ENCODE results near the gene CKAP2L.

Gene CKAP2L

DNA sequence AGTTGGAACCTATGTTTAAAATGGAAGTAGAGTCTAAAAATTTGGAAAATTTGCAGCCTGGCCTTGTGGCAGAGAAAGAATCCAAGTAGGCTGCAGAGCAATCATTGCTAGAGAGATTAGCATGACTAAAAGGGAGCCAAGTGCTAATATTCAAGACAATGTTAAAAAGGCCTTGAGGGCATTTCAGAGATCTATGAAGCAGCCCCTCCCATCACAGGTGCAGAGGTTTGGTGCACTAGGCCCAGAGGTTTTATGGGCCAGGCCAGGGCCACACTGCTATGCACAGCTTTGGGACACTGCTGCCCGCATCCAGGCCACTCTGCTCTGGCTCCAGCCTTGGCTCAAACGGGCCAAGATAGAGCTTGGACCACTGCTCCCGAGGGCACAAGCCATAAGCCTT lies 26.6 kb upstream of the CKAP2L start:
- no peak for FAIRE-seq

DNA sequence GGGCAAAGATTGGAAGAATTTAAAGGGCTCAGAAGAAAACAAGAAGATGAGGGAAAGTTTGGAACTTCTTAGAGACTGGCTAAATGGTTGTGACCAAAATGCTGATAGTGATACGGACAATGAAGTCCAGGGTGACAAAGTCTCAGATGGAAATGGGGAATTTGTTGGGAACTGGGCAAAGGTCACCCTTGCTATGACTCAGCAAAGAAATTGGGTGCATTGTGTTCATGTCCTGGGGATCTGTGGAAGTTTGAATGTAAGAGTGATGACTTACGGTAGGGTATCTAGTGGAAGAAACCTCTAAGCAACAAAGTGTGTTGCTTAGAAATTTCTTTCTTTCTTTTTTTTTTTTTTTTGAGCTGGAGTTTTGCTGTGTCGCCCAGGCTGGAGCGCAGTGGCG lies 25.9 kb upstream of the CKAP2L start:
- FAIRE-seq = no peak

DNA sequence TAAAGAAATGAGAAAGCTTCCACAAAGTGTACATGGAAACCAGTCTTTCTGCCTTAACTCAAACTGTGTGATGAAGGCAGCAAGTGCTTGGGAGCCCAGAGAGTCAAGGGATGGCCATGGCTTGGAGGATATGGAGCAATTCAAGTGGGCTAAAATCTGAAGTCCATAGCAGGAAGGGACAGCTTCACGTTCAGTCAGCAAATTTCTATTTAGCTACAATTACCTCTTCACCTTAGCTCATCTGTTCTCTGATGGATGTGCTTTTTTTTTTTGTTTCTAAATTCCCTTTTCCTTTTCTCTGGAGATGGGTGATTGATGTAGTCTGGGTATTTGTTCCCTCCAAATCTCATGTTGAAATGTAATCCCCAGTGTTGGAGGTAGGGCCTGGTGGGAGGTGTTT lies 24.8 kb upstream of the CKAP2L start:
- FAIRE-seq = no peak

DNA sequence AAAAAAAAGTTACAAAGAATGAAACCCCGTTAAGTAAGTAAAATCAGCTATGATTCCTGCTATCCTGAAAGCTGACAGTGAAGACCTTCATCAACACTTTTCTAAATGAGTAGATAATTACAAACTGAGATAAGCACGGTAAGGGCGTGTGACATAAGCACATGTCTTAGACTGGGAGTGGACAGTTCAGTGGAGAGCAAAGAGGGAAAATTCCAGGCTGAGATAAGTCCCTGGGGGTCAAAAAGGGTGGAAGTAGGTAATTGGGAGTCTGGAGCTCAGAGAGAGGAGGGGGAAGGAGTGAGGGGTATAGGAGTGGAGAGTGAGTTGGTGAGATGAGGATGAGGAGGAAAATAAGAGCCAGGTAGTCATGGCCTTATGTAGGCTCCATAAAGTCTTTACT lies 24.2 kb upstream of the CKAP2L start:
- no peak for FAIRE-seq

DNA sequence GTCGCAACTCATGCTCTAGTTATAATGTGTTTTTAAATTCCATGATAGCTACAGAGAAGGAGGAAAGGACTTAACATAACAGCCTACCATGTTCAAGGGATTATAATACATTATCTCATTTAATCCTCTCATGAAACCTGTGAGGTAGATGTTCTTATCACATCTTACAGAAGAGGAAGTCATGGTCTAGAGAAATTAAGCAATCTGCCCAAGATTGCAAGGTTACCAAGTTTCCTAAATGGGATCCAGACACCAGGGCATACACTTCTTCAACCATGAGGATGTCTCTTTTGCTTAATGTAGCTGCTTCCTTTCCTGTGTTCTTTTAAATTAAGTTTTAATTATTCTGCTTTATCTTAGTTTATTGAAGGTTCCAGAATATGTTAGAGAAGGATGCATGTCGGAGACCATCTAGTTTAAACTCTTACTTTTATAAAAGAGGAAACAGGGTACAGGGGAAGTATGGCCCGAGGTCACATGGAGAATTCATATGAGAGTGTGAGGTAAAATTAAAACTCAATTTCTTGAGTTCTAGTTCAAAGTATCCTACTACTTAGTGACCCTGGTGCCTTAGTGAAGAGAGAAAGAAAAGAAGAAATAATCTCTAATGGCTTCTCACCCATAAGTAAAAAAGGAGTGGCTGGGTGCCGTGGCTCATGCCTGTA lies 23.5 kb upstream of the CKAP2L start:
- FAIRE-seq = no peak

DNA sequence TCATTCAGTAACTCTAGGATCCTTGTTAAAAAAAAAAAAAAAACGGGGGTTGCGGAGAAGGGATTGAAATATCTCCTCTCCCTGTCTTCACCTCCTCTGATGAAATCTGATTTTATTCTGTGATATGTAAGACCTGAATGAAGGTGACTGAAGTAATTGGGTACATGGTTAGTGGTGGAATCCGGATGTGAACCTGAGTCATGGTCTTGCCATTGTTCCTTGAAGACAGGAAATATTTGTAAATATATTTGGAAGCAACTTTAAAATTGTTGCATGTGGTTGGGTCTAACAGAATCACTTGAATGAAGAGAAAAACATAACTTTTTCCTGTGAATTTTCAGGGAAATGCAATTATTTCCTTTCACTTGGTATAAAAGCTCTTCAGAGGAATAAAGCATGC lies 22.9 kb upstream of the CKAP2L start:
- FAIRE-seq = no peak

DNA sequence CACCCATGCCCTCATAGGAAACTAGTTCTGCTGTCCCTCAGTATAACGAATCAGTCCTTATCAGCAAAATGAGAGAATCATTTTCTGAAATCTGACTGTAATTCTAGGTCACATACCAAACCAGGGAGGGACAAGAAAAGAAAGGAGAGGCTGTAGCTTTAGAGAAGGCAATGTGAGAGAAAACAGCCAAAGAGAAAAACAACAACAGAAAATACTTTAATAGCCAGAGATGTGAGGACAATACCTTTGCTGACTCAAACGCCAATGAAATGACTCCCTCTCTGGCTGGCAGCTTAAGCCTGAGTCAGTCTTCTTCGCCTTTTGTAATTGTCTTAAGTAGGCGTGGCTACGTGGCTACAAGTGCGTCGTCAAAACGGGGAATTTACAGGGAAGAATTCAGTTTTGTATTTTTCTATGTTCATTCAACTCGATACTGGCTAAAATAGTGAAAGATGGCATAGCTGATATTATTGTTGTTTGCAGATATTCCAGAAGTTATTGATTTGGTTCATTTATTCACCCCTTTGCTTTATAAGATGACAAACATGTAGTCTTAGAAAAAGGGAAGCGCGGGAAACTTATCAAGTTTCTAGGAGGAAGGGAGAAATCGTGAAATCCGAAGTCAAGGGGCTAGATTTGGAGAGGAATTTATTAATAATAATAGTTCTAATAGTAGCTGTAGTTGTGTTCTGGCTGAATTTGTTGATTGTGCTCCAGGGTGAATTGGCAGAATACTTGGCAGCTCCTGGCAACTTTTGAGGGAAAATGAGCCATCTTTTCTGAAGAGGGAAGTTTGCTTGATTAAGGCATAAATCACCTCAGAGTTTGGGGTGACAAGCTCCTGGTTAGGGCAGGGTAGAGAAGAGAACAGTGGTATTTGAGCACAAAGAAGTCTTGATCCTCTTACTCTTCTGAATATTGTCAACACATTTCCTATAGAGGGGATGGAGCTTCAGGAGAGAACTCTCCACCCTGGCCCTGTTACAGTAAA lies 20.1 kb upstream of the CKAP2L start, which contains the start of gene IL1A:
IL1A (minus strand) TSS at position 295 of the 991 bp plus-strand sequence. CDS start 723 bp downstream, outside the sequence.
- no peak for FAIRE-seq

DNA sequence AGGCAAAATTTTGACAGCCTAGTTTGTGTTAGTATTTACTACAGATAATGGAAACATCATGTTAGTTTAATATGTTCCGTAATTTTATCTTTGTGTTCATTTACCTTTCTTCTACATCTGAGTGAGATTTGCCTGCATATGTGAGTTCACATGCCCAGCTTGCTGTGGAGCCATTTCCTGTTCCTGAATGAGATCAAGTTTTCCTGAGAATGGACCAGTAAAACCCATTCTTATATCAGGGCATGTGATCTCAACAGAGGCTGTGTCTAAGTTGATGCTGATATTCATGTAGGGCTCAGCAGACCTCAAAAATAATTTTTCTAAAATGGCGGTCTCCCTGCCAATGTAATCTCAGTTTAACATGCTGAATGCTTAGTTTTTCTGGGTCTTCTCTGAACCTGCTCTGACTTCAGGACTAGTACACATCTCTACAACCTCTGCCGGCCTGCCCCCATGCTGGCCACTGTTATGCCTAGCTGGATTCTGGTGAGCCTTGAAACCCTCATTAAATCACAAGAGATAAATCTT lies 18.8 kb upstream of the CKAP2L start:
- FAIRE-seq = no peak

DNA sequence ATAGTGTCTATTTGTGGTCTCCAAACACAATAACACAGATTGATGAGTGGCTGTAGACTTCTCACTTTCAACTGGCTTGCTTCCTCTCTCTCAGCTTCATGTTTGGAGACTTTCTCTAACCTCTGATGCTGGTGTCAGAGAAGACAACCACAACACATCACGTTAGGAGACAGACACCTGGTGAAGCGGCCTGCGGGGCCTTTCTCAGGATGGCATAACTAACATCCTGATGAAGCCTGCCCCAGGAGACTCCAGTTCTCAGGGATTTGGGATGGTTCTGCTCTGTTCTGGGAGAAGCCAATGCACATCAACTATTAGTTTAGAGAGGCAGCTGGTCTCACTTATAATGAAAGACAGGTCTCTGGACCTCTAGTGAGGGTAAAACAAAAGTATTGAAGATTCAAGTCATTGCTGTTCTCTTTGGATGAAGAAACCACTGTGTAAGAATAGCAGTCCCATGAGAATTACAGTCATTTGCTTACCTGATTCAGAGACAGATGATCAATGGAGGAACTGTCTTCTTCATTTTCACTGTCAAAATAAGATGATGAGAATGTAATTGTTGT lies 17.9 kb upstream of the CKAP2L start:
- no peak for FAIRE-seq

DNA sequence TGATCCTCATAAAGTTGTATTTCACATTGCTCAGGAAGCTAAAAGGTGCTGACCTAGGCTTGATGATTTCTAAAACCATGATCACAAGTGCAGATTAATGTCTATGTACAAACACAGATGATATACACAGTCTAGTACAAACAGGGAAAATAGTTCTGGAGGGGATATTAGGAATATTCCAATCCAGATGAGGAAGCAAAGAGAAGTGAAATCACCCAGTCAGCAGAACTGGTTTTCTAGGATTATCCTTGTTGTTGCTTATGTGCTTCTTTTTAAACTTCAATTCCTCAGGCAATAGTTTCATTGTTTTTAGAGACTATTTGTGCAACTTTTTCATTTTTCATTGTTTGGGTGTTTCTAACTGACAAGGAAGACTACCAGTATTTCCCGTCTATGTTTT lies 15.2 kb upstream of the CKAP2L start:
- FAIRE-seq = no peak

DNA sequence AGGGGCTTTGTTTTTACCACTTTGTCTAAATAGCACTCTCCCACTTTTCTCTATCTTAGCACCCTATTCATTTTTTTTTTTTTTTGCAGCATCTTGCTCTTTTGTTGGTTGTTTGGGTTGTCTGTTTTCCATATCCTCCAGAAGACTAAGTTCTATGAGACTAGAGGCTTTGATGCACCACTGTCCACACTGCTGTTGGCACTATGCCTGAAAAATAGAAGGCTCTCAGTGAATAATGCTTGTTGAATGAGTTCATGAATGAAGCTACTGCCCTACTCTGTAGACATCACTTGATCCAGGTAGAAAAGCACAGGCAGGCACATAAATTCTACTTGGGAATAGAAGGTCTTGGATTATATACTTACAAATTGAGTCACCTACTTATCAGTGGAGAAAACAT lies 12.6 kb upstream of the CKAP2L start:
- FAIRE-seq = no peak

DNA sequence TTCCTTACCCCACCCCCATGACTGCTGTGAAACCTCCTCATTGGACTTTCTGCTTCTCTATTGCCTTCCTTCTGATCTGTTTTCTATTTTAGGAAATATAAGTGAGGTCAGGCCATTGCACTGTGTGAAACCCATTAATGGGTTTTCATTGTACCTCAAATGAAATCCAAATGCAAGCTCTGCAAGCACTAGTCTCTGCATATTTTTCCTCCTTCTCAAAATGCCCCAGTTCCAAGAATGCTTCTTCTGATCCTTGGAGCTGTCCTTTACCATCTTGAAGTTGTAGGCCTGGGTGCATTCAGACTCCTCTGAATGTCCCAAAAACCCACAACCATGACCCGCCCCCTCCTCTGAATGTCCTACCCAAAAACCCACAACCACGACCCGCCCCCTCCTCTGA lies 11.7 kb upstream of the CKAP2L start:
- no peak for FAIRE-seq

DNA sequence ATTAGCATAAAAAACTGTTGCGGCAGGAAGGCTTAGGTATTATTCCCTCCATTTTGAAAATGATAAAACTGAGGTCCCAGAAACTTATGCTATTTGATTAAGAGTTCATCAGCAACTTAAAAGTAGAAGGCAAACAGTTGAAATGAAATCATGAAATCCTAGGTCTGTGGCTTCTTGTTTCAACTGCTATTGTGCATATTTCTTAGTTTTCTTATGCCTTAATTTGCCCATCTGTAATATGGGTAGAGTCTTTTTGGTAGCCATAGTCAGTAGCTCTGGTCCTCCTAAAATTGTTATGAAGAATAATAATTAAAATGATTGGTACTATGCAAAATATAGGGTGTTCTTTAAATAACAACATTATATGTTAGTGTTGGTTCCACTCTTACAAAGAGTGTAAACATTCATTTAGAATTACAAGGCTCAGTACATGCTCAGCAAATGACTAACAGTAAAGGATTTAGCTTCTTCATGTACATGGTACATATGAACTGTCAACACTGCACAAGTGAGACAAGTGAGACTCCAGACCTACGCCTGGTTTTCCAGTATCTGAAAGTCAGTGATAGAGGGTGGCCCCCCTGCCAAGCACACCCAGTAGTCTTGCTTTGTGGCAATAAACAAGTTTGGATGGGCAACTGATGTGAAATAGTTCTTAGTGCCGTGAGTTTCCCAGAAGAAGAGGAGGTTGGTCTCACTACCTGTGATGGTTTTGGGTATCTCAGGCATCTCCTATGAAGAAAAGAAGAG lies 10.3 kb upstream of the CKAP2L start:
- FAIRE-seq = no peak

DNA sequence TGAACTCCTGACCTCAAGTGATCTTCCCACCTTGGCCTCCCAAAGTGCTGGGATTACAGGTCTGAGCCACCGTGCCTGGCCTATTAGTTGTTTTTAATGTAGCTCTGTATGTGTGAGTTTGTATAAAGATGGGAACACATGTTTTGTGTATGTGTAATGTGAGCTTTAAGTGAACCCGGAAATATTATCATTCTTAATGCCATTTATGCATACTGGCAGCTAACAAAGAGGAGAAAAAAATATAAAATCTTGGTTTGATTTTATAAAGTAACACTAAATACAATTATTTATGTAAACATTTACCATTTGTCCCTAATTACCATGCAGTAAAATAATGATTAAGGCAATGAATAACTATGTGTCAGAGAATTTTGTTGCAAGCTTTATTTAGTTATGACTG lies 9.1 kb upstream of the CKAP2L start:
- no peak for FAIRE-seq

DNA sequence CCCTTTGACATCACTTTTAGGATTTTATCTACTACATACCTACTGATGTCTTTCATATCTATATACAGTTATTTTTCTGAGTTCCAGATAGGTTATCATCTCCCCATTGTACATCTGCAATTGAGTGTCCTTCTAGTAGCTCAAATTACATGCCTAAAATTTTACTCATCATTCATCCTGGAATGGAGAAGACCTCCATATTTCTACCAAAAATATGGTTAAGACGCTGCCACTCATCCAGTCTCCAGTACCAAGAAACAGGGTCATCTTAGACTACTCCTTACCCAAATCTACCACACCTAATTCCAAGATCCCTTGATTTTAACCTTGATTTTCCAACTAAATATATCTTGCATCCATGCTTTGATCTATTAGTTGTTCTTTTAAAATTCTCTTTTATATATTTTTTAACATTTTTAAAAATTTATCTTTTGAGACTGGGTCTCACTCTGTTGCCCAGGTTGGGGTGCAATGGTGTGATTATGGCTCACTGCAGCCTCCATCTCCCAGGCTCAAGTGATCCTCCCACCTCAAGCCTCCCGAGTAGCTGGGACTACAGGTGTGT lies 8.6 kb upstream of the CKAP2L start:
- FAIRE-seq = no peak

DNA sequence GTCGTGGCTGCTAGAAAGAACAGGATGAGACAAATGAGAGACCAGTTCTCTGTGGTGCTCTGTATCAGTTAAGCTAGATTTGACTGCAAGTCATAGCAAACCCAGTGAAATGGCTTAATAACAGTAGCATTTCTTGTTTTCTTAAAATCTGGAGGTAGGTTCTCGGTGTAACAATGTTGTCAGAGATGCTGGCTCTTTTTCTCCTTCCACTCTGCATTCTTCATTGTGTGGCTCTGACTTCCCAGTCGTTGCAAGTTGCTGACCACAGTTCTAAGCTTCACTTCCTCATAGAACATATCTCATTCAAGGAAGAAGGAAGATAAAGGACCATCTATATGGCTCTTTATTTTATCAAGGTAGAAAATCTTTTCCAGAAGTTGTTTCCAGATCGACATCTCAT lies 7.9 kb upstream of the CKAP2L start:
- FAIRE-seq = no peak

DNA sequence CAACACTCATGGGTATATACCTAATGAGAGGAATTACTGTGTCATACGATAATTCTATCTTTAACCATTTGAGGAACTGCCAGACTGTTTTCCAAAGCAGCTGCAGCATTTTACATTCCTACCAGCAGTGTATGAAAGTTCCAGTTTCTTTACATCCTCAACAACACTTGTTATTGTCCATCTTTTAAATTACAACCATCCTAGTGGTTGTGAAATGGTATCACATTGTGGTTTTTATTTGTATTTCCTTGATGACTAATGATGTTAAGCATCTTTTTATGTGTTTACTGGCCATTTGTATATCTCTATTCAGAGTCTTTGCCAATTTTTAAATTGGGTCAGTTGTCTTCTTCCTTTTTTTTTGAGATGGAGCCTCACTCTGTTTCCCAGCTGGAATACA lies 4.0 kb upstream of the CKAP2L start:
- FAIRE-seq = no peak

DNA sequence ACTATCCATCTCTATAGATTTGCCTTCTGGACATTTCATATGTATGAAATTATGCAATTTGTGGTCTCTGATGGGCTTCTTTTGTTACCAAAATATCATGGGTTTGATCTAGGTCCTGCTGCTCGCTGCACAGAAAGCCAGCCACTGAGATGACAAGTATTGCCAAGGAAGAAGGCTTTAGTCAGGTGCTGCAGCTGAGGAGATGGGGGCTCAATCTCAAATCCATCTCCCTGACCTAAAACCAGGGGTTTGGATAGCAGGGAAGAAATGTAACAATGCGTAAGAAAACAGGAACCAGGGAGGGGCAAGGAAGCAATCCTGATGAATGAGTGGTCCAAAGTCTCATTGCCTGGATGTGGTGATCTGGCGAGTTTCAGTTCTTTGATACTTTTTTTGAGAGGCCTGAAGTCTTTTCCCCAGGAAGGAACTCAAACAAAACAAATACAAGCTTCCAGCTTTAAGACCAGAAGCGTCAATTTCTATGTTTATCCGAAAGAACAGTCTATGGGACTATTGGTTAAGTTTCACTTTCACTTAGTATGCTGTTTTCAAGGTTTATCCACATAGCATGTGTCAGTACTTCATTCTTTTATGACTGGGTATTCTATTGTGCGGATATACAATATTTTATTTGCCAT lies 3.4 kb upstream of the CKAP2L start:
- no peak for FAIRE-seq

DNA sequence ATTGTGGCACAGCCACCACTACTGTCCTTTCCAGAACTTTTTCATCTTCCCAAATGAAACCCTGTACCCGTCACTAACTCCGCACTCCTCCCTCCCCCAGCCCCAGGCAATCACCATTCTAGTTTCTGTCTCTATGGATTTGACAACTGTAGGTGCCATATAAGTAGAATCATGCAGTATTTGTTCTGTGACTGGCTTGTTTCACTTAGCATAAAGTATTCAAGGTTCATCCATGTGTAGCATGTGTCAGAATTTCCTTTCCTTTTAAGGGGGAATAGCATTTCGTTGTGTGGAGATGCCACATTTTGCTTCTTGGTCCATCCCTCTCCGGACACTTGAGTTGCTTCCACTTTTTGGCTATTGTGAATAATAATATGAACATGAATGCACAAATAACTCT lies 842 bp upstream of the CKAP2L start:
- no peak for FAIRE-seq

DNA sequence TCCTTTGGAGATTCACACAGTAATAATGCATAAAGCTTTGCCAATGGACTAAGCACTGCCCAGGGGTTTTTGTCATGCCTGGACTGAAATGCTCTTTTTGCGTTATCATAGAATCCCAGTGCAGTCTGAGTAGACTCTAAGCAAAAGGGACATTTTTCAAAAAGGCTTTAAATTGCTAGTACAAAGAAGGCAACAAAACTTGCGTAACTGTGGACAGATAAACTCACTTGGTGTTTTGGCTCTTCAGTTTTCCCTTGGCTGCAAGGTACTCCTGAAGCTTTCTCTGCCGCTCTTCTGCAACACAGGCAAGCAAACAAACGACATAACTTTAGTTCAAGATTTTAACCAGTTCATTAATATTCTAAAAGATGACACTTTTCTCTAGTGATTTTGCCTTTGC lies 2.1 kb downstream of the CKAP2L start:
- no peak for FAIRE-seq

DNA sequence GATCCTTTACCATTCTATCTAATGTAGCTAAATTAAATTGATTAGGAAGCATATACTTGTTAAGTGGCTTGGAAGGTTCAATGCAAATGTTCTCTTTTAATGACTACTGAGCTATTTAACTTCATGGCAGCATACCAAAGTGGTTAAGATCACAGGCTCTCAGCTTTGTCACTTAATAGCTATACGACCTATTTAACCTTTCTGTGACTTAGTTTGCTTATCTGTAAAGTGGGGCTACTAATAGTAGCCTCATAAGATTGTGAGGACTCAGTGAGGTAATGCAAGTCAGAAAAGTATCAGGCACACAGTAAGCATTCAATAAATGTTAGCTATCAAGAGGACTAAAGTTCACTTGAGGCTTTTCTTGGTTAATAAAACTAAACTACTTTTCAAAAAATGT lies 4.3 kb downstream of the CKAP2L start:
- no peak for FAIRE-seq

DNA sequence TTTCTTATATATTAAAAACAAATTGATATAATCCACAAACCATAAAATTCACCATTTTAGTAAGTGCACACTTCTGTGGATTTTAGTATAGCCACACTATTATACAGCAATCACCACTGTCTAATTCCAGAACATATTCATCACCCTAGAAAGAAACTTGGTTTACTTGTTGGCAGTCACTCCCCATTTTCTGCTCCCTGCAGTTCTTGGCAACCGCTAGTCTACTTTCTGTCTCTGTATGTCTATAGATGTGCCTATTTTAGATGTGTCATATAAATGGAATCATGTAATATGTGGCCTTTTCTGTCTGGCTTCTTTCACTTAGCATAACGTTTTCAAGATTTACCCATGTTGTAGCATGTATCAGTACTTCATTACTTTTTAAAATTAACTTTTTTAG lies 5.7 kb downstream of the CKAP2L start:
- FAIRE-seq = no peak
